Ovary (tissue), 3 donors: ENCODE results near the gene LGALS3.

Experiments
- EP300 ChIP-seq: sonication (generic); formaldehyde crosslinking; IDR thresholded peaks from one replicate; pipeline ENCODE4 v1.6.1; 2017; ENCODE audit warnings: antibody characterized with exemption
- POLR2A ChIP-seq: fragments of 450-650 bp; IDR thresholded peaks from one replicate; pipeline ENCODE4 v1.6.1; 2017; ENCODE audit warnings: antibody characterized with exemption, mild to moderate bottlenecking, moderate library complexity
- TF ChIP-seq, protein P1 (sequence below), 3 donors: fragments of 450-650 bp in 2 of 3; fragments of 200-600 bp in 1 of 3; IDR thresholded peaks; one replicate each; pipeline versions ENCODE4 v1.5.1 to v1.8.0; 2016 to 2022; ENCODE audit warnings: antibody characterized with exemption in 3 of 3, mild to moderate bottlenecking in 1 of 3
- donor health status: DM: no; HTN: no; CAD: no.

DNA sequence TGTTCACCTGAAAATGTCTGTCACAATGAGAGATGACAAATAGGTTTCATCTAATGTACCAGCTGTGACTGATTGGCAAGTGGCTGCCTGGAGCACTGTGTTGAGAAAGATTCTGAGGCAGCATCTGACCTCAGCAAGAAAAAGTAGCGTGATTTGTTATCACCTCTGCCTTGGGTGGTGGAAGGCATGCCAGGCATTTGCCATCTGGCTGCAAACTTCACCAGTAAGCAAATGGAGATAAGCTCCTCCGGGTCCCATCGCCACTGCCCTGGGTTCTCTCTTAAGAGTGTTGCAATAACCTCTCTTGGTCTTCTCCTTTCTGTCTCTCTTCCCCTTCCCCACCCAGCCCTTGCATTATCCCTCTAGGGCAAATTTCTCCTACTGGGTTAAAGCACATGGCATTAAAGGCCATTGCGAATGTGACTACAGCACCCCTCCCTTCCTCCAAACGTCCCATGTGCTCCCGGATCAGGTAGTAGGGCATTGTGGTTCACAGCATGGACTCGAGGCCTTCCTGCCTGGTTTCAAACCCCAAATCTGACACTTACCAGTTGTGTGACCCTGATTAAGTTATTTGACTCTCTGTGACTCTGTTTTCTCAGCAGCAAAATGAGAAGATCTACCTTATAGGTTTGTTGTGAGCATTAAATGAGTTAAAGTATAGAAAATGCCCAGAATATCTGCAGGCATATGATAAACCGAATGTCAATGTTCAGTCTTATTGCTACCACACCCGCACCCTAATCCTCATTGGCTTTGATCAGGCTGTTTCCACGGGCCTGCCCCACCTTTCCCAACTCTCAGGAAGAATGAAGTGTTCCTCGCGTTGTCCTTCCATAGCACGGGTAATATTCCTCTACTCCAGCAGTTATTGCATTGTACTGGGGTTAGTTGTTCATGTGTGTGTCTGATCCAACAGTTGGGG is 8.2 kb upstream of the LGALS3 start:
- TF ChIP-seq, protein P1, sequence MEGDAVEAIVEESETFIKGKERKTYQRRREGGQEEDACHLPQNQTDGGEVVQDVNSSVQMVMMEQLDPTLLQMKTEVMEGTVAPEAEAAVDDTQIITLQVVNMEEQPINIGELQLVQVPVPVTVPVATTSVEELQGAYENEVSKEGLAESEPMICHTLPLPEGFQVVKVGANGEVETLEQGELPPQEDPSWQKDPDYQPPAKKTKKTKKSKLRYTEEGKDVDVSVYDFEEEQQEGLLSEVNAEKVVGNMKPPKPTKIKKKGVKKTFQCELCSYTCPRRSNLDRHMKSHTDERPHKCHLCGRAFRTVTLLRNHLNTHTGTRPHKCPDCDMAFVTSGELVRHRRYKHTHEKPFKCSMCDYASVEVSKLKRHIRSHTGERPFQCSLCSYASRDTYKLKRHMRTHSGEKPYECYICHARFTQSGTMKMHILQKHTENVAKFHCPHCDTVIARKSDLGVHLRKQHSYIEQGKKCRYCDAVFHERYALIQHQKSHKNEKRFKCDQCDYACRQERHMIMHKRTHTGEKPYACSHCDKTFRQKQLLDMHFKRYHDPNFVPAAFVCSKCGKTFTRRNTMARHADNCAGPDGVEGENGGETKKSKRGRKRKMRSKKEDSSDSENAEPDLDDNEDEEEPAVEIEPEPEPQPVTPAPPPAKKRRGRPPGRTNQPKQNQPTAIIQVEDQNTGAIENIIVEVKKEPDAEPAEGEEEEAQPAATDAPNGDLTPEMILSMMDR (IDR thresholded peaks at IDR 0.05), result no peak
- TF ChIP-seq POLR2A, result no peak
- TF ChIP-seq EP300, result no peak
